GM18505 (cell line): ENCODE data around the gene PPARD.

Experiments
- ATAC-seq: cut with Tn5 transposase; IDR thresholded peaks from one replicate; pipeline ENCODE4 v1.9.1; 2021; ENCODE audit not compliant: unreplicated experiment
- POLR2A ChIP-seq: IDR thresholded peaks from 4 replicates; pipeline ENCODE4 v1.6.1; 2011; ENCODE audit warnings: borderline replicate concordance; ENCODE audit not compliant: insufficient read depth, insufficient read length; ENCODE audit errors: extremely low read depth

The PPARD gene

GRCh38 chr6:35443341-35444030 lies 101.1 kb downstream of the PPARD start:
- no peak for ATAC-seq
- no peak for TF ChIP-seq POLR2A

- TF ChIP-seq POLR2A, result no peak
- ATAC-seq, result no peak
Observed at GRCh38 chr6:35445691-35446090, 103.3 kb downstream of the PPARD start.

- ATAC-seq, result no peak
- no peak for TF ChIP-seq POLR2A
Observed at GRCh38 chr6:35448191-35448590, 105.8 kb downstream of the PPARD start.

GRCh38 chr6:35449287-35449881 lies 107.0 kb downstream of the PPARD start:
- no peak for ATAC-seq

GRCh38 chr6:35451354-35452182 lies 109.2 kb downstream of the PPARD start:
- no peak for TF ChIP-seq POLR2A
- ATAC-seq, result no peak

More at GRCh38 chr6:35449287-35449881, 107.0 kb downstream of the PPARD start:
- no peak for TF ChIP-seq POLR2A

GRCh38 chr6:35452183-35453090 lies 110.1 kb downstream of the PPARD start, which contains the start of gene FANCE:
Gene FANCE (plus strand): TSS chr6:35452338. CDS start chr6:35452546, 208 bp downstream.
- TF ChIP-seq POLR2A, result peak; percentile 50
- ATAC-seq, result peak; percentile 85

- ATAC-seq, result no peak
- no peak for TF ChIP-seq POLR2A
Observed at GRCh38 chr6:35453236-35453635, 110.9 kb downstream of the PPARD start.

GRCh38 chr6:35454391-35455110 lies 112.2 kb downstream of the PPARD start:
- ATAC-seq, result no peak
- TF ChIP-seq POLR2A, result no peak

- TF ChIP-seq POLR2A, result no peak
- ATAC-seq, result no peak
Observed at GRCh38 chr6:35457907-35458306, 115.5 kb downstream of the PPARD start.

GRCh38 chr6:35461270-35461669 lies 118.9 kb downstream of the PPARD start:
- ATAC-seq, result no peak
- TF ChIP-seq POLR2A, result no peak

GRCh38 chr6:35463292-35463691 lies 120.9 kb downstream of the PPARD start:
- no peak for TF ChIP-seq POLR2A
- ATAC-seq, result no peak

GRCh38 chr6:35465646-35466045 lies 123.3 kb downstream of the PPARD start:
- ATAC-seq, result no peak
- no peak for TF ChIP-seq POLR2A

GRCh38 chr6:35468181-35468979 lies 126.0 kb downstream of the PPARD start, which contains the start of gene RPL10A:
Gene RPL10A (plus strand): TSS chr6:35468401. CDS start chr6:35468435, 34 bp downstream.
- ATAC-seq, result peak; percentile 88
- peak; percentile 100 for TF ChIP-seq POLR2A
